Measurements from ENCODE around the gene TP53BP2. TPM values are rescaled to one million over a fixed set of nuclear protein-coding genes. Genes with fewer than 3 reads are reported as not detected.

TP53BP2 gene
- total RNA-seq, 2 experiments from 2014 or later: 28.3 to 34.5 TPM

DNA sequence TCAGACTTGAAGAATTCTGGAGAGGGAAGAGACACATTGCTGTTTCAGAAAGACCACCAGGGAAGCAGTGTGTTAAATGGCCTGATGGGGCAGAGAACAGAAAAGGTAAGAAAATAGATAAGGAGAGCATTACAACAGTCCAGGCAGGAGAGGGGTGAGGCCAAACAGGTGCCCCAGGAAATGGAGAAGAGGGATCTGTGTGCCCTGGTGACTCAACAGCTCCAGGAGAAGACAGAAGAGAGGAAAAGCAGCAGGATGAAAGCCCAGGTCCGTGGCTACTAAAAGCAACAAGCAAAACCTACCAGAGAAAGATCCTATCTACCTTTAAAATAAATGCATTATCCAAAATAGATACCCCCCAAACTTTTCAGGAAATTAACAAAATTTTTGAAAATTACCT, 9.2 kb downstream of the TP53BP2 start:
- TF ChIP-seq, protein P1, sequence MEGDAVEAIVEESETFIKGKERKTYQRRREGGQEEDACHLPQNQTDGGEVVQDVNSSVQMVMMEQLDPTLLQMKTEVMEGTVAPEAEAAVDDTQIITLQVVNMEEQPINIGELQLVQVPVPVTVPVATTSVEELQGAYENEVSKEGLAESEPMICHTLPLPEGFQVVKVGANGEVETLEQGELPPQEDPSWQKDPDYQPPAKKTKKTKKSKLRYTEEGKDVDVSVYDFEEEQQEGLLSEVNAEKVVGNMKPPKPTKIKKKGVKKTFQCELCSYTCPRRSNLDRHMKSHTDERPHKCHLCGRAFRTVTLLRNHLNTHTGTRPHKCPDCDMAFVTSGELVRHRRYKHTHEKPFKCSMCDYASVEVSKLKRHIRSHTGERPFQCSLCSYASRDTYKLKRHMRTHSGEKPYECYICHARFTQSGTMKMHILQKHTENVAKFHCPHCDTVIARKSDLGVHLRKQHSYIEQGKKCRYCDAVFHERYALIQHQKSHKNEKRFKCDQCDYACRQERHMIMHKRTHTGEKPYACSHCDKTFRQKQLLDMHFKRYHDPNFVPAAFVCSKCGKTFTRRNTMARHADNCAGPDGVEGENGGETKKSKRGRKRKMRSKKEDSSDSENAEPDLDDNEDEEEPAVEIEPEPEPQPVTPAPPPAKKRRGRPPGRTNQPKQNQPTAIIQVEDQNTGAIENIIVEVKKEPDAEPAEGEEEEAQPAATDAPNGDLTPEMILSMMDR (IDR thresholded peaks at IDR 0.05): no peak
- intact Hi-C loops (cut with micrococcal nuclease): loop anchor here (10.0 kb wide), 1 partner anchor 132 kb away; no protein-coding TSS in a partner anchor
- Mint-ChIP-seq H3K9me3 (no peaks in the 10 kb centered on the region), H3K27ac (no peak overlapping the region), H3K36me3 (ENCODE audit: low read depth) (peaks cover 4% of the 10 kb centered on the region), H3K4me1 (ENCODE audit: low read depth) (peaks cover 29% of the 10 kb centered on the region), H3K4me3 (no peak overlapping the region), H3K27me3 (no peaks in the 10 kb centered on the region)
- ATAC-seq (no peak), DNase-seq (no peak)
- POLR2A ChIA-PET: interaction anchor here (0.5 to 6.2 kb wide), 6 partner anchors 8 to 134 kb away, joined by 3 to 83 read pairs (median 4); partner anchors contain the start of gene TP53BP2
- CTCF ChIA-PET: interaction anchor here (1.8 to 3.2 kb wide), 2 partner anchors 8 to 24 kb away, joined by 8 to 11 read pairs; partner anchors contain the start of gene TP53BP2

DNA sequence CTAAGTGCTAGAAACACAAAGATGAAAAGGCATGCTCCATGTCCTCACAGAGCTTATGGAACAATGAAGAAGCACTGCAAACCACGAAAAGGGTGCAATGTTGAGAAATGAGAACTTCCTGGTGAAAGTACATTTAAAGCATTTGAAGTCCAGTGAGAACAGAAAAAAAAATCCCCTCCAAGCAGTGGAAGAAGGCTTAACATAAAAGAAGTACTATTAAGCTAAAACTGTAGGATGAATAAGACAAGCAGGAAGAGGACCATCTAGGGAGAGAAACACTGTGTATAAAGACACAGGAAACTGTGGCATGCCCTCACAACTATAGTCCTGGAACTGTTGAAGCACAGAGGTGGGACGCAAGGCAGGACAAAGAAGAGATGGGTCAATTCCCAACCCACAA, 10.0 kb downstream of the TP53BP2 start:
- DNase-seq (no peak), ATAC-seq (no peak)
- H3K27ac Mint-ChIP-seq: no peak overlapping the region
- no peaks in the 10 kb centered on the region for H3K27me3 Mint-ChIP-seq
- TF ChIP-seq, protein P1 (IDR thresholded peaks at IDR 0.05): no peak
- no peak overlapping the region for H3K4me3 Mint-ChIP-seq
- H3K4me1 Mint-ChIP-seq (ENCODE audit: low read depth): peaks cover 27% of the 10 kb centered on the region
- H3K36me3 Mint-ChIP-seq (ENCODE audit: low read depth): peaks cover 4% of the 10 kb centered on the region
- no peaks in the 10 kb centered on the region for H3K9me3 Mint-ChIP-seq
- ChIA-PET CTCF (interaction anchor here (3.2 kb wide), 1 partner anchor 9 kb away, joined by 11 read pairs; the partner anchor contains the start of gene TP53BP2), POLR2A (interaction anchor here (0.9 to 6.2 kb wide), 4 partner anchors 9 to 17 kb away, joined by 3 to 83 read pairs (median 5); partner anchors contain the start of gene TP53BP2)
- intact Hi-C loops (cut with micrococcal nuclease): loop anchor here (10.0 kb wide), 1 partner anchor 131 kb away; no protein-coding TSS in a partner anchor

DNA sequence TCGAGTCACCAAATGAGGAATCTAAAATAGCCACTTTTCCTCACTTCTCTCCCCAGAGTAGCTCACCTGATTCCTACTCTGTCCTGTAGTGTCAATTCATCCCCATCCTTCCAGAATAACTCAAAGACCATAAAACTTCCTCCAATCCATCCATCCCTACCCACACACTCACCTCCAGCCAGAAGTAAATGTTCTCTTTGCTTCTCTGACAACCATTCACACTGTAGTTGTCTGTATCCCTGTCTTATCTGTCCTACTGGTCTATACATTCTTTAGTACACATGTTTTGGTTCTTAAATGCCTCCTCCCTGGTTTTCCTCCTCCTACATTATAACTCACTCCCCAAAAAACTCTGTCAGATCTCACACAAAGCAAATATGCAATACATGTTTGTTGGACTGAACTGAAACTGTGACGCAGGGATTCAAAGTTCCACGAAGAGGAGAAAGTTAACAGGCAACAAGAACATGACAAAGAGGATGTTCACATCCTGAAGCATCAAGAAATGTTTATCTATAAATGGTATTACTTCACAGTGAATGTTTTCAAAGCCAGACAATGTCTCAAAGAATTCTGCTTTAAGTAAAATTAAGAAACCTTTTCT, 11.0 kb downstream of the TP53BP2 start:
- ATAC-seq (no peak), DNase-seq (peak; percentile 31)
- TF ChIP-seq, protein P1 (IDR thresholded peaks at IDR 0.05): no peak
- Mint-ChIP-seq H3K4me3 (no peak overlapping the region), H3K4me1 (ENCODE audit: low read depth) (peaks cover 22% of the 10 kb centered on the region), H3K27ac (no peak overlapping the region), H3K9me3 (no peaks in the 10 kb centered on the region), H3K27me3 (no peaks in the 10 kb centered on the region), H3K36me3 (ENCODE audit: low read depth) (no peaks in the 10 kb centered on the region)
- ChIA-PET POLR2A (interaction anchor here (6.2 kb wide), 1 partner anchor 10 kb away, joined by 83 read pairs; the partner anchor contains the start of gene TP53BP2), CTCF (interaction anchor here (3.2 kb wide), 1 partner anchor 10 kb away, joined by 11 read pairs; the partner anchor contains the start of gene TP53BP2)
- intact Hi-C loops (cut with micrococcal nuclease): loop anchor here (10.0 kb wide), 1 partner anchor 130 kb away; no protein-coding TSS in a partner anchor

DNA sequence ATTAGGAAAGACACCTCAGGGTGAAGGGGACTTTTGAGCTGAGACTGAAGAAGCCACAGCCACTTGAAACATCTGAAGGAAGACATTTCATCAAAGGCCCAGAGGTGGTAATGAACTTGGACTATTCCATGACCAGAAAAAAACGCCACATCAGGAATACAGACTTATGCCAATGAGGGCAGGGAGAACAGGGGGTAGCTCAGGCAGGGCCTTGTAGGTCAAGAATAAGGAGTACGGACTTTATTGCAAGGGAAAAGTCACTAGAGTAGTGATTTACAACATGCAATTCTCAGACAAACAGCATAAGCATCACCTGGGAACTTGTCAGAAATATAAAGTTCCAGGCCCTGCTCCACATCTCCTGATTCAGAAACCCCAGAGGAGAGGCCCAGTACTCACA, 11.8 kb downstream of the TP53BP2 start:
- no peaks in the 10 kb centered on the region for H3K27me3 Mint-ChIP-seq
- H3K4me1 Mint-ChIP-seq (ENCODE audit: low read depth): peaks cover 27% of the 10 kb centered on the region
- ATAC-seq (no peak), DNase-seq (no peak)
- ChIA-PET POLR2A (interaction anchor here (6.2 kb wide), 1 partner anchor 11 kb away, joined by 83 read pairs; the partner anchor contains the start of gene TP53BP2), CTCF (interaction anchor here (0.6 to 3.2 kb wide), 2 partner anchors 11 to 23 kb away, joined by 3 to 11 read pairs; partner anchors contain the start of gene TP53BP2)
- H3K9me3 Mint-ChIP-seq: no peaks in the 10 kb centered on the region
- intact Hi-C loops (cut with micrococcal nuclease): loop anchor here (10.0 kb wide), 1 partner anchor 129 kb away; no protein-coding TSS in a partner anchor
- no peak overlapping the region for H3K4me3 Mint-ChIP-seq
- TF ChIP-seq, protein P1 (IDR thresholded peaks at IDR 0.05): no peak
- H3K36me3 Mint-ChIP-seq (ENCODE audit: low read depth): no peaks in the 10 kb centered on the region
- no peak overlapping the region for H3K27ac Mint-ChIP-seq

DNA sequence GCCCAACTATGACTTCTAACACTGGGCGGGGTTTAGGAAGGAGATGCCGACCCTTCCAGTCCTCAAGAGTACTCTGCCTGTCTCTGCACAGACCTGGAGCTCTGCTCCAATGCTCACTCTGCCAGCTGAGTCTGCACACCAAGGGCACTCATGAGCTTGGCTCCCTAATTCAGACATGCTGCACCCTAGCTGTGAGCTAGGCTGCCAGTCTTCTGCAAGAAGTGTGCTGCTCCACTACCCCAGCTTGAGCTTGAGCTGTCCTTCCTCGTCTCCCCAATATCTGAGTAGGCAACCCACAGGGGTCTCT, 13.2 kb downstream of the TP53BP2 start:
- Mint-ChIP-seq H3K4me3 (peak overlapping the region; percentile 66), H3K27ac (peak overlapping the region; percentile 97), H3K27me3 (no peaks in the 10 kb centered on the region), H3K36me3 (ENCODE audit: low read depth) (peaks cover 6% of the 10 kb centered on the region), H3K4me1 (ENCODE audit: low read depth) (peaks cover 20% of the 10 kb centered on the region), H3K9me3 (no peaks in the 10 kb centered on the region)
- POLR2A ChIA-PET: interaction anchor here (0.6 to 6.2 kb wide), 3 partner anchors 12 to 130 kb away, joined by 3 to 83 read pairs (median 3); partner anchors contain the start of gene TP53BP2
- CTCF ChIA-PET: interaction anchor here (1.0 kb wide), 1 partner anchor 57 kb away, joined by 3 read pairs; no protein-coding TSS in a partner anchor
- intact Hi-C loops (cut with micrococcal nuclease): loop anchor here (10.0 kb wide), 1 partner anchor 128 kb away; no protein-coding TSS in a partner anchor
- peak; percentile 35 for DNase-seq
- ATAC-seq: peak; percentile 42
- TF ChIP-seq, protein P1 (IDR thresholded peaks at IDR 0.05): no peak

Data from activated CD8-positive, alpha-beta T cell treated with anti-CD3 and anti-CD28 coated beads for 36 hours (primary cell).